ENCODE data around the gene USH1C.

DNA sequence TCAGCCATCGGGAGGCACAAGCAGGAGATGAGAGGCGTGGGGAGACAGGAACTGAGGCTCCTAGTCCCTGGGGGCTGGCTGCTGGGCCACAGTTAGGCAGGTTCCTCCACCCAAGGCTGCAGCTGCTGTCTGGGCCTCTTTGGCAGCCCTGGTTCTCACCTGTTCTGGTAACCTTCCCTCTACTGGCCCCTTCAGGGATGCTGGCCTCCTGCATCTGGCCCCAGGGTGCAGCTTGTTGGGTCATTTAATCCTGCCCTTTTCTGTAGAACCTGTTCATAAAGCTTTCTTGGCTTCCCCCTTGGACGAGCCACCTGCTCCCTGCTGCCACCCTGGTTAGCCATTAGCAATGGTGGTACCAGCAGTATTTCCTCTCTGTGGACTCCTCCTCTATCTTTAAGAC, 5.5 kb downstream of the USH1C start:
- no peak for TF ChIP-seq POLR2A (IDR thresholded peaks at IDR 0.05)
- no peak for TF ChIP-seq CTCF (IDR thresholded peaks at IDR 0.05)
